ENCODE data around the gene GPX1. TPM values are rescaled to one million over a fixed set of nuclear protein-coding genes. Genes with fewer than 3 reads are reported as not detected.
"Not testable (repeated sequence)": the region's sequence is repeated elsewhere in the genome, so short reads cannot be mapped to it uniquely, and the experiment has no call there.

GPX1 gene
- total RNA-seq, 1 experiment from 2014 or later, result 89.0 TPM

GRCh38 chr3:49352281-49352680, 5.9 kb downstream of the GPX1 start:
- Histone ChIP-seq H4K20me1 (ENCODE audit: insufficient read depth, low read depth, low read length) (no peaks in the 10 kb centered on the region), H3K79me2 (ENCODE audit: low read length) (peaks cover 8% of the 10 kb centered on the region), H3K36me3 (ENCODE audit: insufficient read depth, low read length) (peaks cover 9% of the 10 kb centered on the region; the same call in 1 of the 2 replicates), H3K4me2 (ENCODE audit: low read depth, low read length, poor library complexity, severe bottlenecking) (no peak overlapping the region), H2AFZ (ENCODE audit: low read length) (no peak overlapping the region), H3K9me3 (ENCODE audit: low read length) (no peaks in the 10 kb centered on the region), H3K9me2 (replicated peaks; ENCODE audit: insufficient read depth, low read length) (no peaks in the 10 kb centered on the region), H3K9ac (ENCODE audit: low read length) (no peak overlapping the region), H3K4me1 (ENCODE audit: low read length) (peaks cover 10% of the 10 kb centered on the region), H3K4me3 (ENCODE audit: low read length) (no peak overlapping the region), H3K27me3 (ENCODE audit: low read length) (no peaks in the 10 kb centered on the region), H3K27ac (ENCODE audit: low read length) (no peak overlapping the region)
- DNase-seq, result no peak

GRCh38 chr3:49351521-49352011, 6.6 kb downstream of the GPX1 start:
- H3K4me1 ChIP-seq (ENCODE audit: low read length), result peaks cover 6% of the 10 kb centered on the region
- peaks cover 5% of the 10 kb centered on the region; the same call in 1 of the 2 replicates for H3K36me3 ChIP-seq (ENCODE audit: insufficient read depth, low read length)
- H2AFZ ChIP-seq (ENCODE audit: low read length), result no peak overlapping the region
- H3K4me2 ChIP-seq (ENCODE audit: low read depth, low read length, poor library complexity, severe bottlenecking), result no peak overlapping the region
- peak overlapping the region; percentile 32 for H3K27ac ChIP-seq (ENCODE audit: low read length)
- H4K20me1 ChIP-seq (ENCODE audit: insufficient read depth, low read depth, low read length), result no peaks in the 10 kb centered on the region
- H3K27me3 ChIP-seq (ENCODE audit: low read length), result no peaks in the 10 kb centered on the region
- H3K9me3 ChIP-seq (ENCODE audit: low read length), result no peaks in the 10 kb centered on the region
- no peak overlapping the region for H3K9ac ChIP-seq (ENCODE audit: low read length)
- H3K4me3 ChIP-seq (ENCODE audit: low read length), result no peak overlapping the region
- peaks cover 4% of the 10 kb centered on the region; the same call in 1 of the 2 replicates for H3K79me2 ChIP-seq (ENCODE audit: low read length)
- peak; percentile 41 for DNase-seq
- no peaks in the 10 kb centered on the region for H3K9me2 ChIP-seq (replicated peaks; ENCODE audit: insufficient read depth, low read length)

GRCh38 chr3:49349348-49350114, 8.6 kb downstream of the GPX1 start:
- DNase-seq, result no peak
- Histone ChIP-seq H3K4me1 (ENCODE audit: low read length) (peaks cover 12% of the 10 kb centered on the region), H3K4me2 (ENCODE audit: low read depth, low read length, poor library complexity, severe bottlenecking) (no peak overlapping the region), H3K4me3 (ENCODE audit: low read length) (no peak overlapping the region), H3K9ac (ENCODE audit: low read length) (no peak overlapping the region), H3K27ac (ENCODE audit: low read length) (no peak overlapping the region), H3K27me3 (ENCODE audit: low read length) (no peaks in the 10 kb centered on the region), H4K20me1 (ENCODE audit: insufficient read depth, low read depth, low read length) (no peaks in the 10 kb centered on the region), H3K9me3 (ENCODE audit: low read length) (no peaks in the 10 kb centered on the region), H2AFZ (ENCODE audit: low read length) (no peak overlapping the region), H3K36me3 (ENCODE audit: insufficient read depth, low read length) (no peaks in the 10 kb centered on the region), H3K79me2 (ENCODE audit: low read length) (no peaks in the 10 kb centered on the region), H3K9me2 (replicated peaks; ENCODE audit: insufficient read depth, low read length) (no peaks in the 10 kb centered on the region)

GRCh38 chr3:49348361-49348760, 9.8 kb downstream of the GPX1 start:
- H4K20me1 ChIP-seq (ENCODE audit: insufficient read depth, low read depth, low read length); H3K4me2 ChIP-seq (ENCODE audit: low read depth, low read length, poor library complexity, severe bottlenecking); H2AFZ ChIP-seq (ENCODE audit: low read length); H3K27ac ChIP-seq (ENCODE audit: low read length); H3K9me3 ChIP-seq (ENCODE audit: low read length); H3K27me3 ChIP-seq (ENCODE audit: low read length); H3K4me3 ChIP-seq (ENCODE audit: low read length); H3K9ac ChIP-seq (ENCODE audit: low read length); H3K9me2 ChIP-seq (replicated peaks; ENCODE audit: insufficient read depth, low read length); DNase-seq; H3K36me3 ChIP-seq (ENCODE audit: insufficient read depth, low read length); H3K79me2 ChIP-seq (ENCODE audit: low read length): not testable (repeated sequence)
- H3K4me1 ChIP-seq (ENCODE audit: low read length), result peaks cover 13% of the 10 kb centered on the region

GRCh38 chr3:49346797-49347251, 11.3 kb downstream of the GPX1 start:
- Histone ChIP-seq H3K27me3 (ENCODE audit: low read length) (no peaks in the 10 kb centered on the region), H3K4me2 (ENCODE audit: low read depth, low read length, poor library complexity, severe bottlenecking) (no peak overlapping the region), H2AFZ (ENCODE audit: low read length) (peak overlapping the region; percentile 48)

GRCh38 chr3:49343163-49343562, 15.0 kb downstream of the GPX1 start:
- H3K4me3 ChIP-seq (ENCODE audit: low read length), result no peak overlapping the region
- H3K4me1 ChIP-seq (ENCODE audit: low read length), result peaks cover 31% of the 10 kb centered on the region
- DNase-seq, result no peak
- H3K9me3 ChIP-seq (ENCODE audit: low read length), result no peaks in the 10 kb centered on the region
- H3K27me3 ChIP-seq (ENCODE audit: low read length), result no peaks in the 10 kb centered on the region
- no peak overlapping the region for H3K4me2 ChIP-seq (ENCODE audit: low read depth, low read length, poor library complexity, severe bottlenecking)
- H3K9ac ChIP-seq (ENCODE audit: low read length), result no peak overlapping the region
- H3K36me3 ChIP-seq (ENCODE audit: insufficient read depth, low read length), result no peaks in the 10 kb centered on the region
- no peaks in the 10 kb centered on the region for H3K9me2 ChIP-seq (replicated peaks; ENCODE audit: insufficient read depth, low read length)
- H3K79me2 ChIP-seq (ENCODE audit: low read length), result peaks cover 28% of the 10 kb centered on the region
- H2AFZ ChIP-seq (ENCODE audit: low read length), result no peak overlapping the region
- H3K27ac ChIP-seq (ENCODE audit: low read length), result no peak overlapping the region
- H4K20me1 ChIP-seq (ENCODE audit: insufficient read depth, low read depth, low read length), result 0 out of 2 replicates have a peak, but pooled peaks cover 3% of the 10 kb centered on the region

More at GRCh38 chr3:49346797-49347251, 11.3 kb downstream of the GPX1 start:
- H3K4me1 ChIP-seq (ENCODE audit: low read length), result peaks cover 15% of the 10 kb centered on the region
- H4K20me1 ChIP-seq (ENCODE audit: insufficient read depth, low read depth, low read length), result no peaks in the 10 kb centered on the region
- no peaks in the 10 kb centered on the region for H3K9me2 ChIP-seq (replicated peaks; ENCODE audit: insufficient read depth, low read length)
- H3K79me2 ChIP-seq (ENCODE audit: low read length), result no peaks in the 10 kb centered on the region
- no peaks in the 10 kb centered on the region for H3K9me3 ChIP-seq (ENCODE audit: low read length)
- no peak for DNase-seq
- H3K27ac ChIP-seq (ENCODE audit: low read length), result no peak overlapping the region
- H3K9ac ChIP-seq (ENCODE audit: low read length), result no peak overlapping the region
- no peak overlapping the region for H3K4me3 ChIP-seq (ENCODE audit: low read length)
- no peaks in the 10 kb centered on the region for H3K36me3 ChIP-seq (ENCODE audit: insufficient read depth, low read length)

- H3K9me2 ChIP-seq (replicated peaks; ENCODE audit: insufficient read depth, low read length), result no peaks in the 10 kb centered on the region
- no peak overlapping the region for H3K4me3 ChIP-seq (ENCODE audit: low read length)
- no peak overlapping the region for H3K4me2 ChIP-seq (ENCODE audit: low read depth, low read length, poor library complexity, severe bottlenecking)
- no peaks in the 10 kb centered on the region for H3K27me3 ChIP-seq (ENCODE audit: low read length)
- H3K9me3 ChIP-seq (ENCODE audit: low read length), result no peaks in the 10 kb centered on the region
- H2AFZ ChIP-seq (ENCODE audit: low read length), result peak overlapping the region; percentile 48; the same call in 1 of the 2 replicates
- H4K20me1 ChIP-seq (ENCODE audit: insufficient read depth, low read depth, low read length), result 0 out of 2 replicates have a peak, but pooled peaks cover 3% of the 10 kb centered on the region
- no peak for DNase-seq
- no peaks in the 10 kb centered on the region for H3K36me3 ChIP-seq (ENCODE audit: insufficient read depth, low read length)
- H3K79me2 ChIP-seq (ENCODE audit: low read length), result peaks cover 40% of the 10 kb centered on the region
- H3K9ac ChIP-seq (ENCODE audit: low read length), result no peak overlapping the region
- H3K27ac ChIP-seq (ENCODE audit: low read length), result no peak overlapping the region
- H3K4me1 ChIP-seq (ENCODE audit: low read length), result peaks cover 31% of the 10 kb centered on the region
These were observed 16.2 kb downstream of the GPX1 start for GRCh38 chr3:49341996-49342395.

GRCh38 chr3:49339941-49340800, 18.0 kb downstream of the GPX1 start, which contains the start of gene USP4:
Gene USP4 (minus strand): TSS chr3:49340053. CDS start chr3:49340024, 29 bp downstream.
- Histone ChIP-seq H3K27me3 (ENCODE audit: low read length) (no peaks in the 10 kb centered on the region), H2AFZ (ENCODE audit: low read length) (peak within 1 kb of the TSS; percentile 72), H4K20me1 (ENCODE audit: insufficient read depth, low read depth, low read length) (0 out of 2 replicates have a peak, but pooled peaks cover 3% of the 10 kb centered on the region), H3K36me3 (ENCODE audit: insufficient read depth, low read length) (peaks cover 5% of the 10 kb centered on the region), H3K9ac (ENCODE audit: low read length) (peak within 1 kb of the TSS; percentile 93), H3K27ac (ENCODE audit: low read length) (peak within 1 kb of the TSS; percentile 88), H3K4me2 (ENCODE audit: low read depth, low read length, poor library complexity, severe bottlenecking) (peak within 1 kb of the TSS; percentile 88), H3K4me1 (ENCODE audit: low read length) (peaks cover 29% of the 10 kb centered on the region), H3K4me3 (ENCODE audit: low read length) (peak within 1 kb of the TSS; percentile 89), H3K79me2 (ENCODE audit: low read length) (peaks cover 54% of the 10 kb centered on the region), H3K9me2 (replicated peaks; ENCODE audit: insufficient read depth, low read length) (no peaks in the 10 kb centered on the region), H3K9me3 (ENCODE audit: low read length) (no peaks in the 10 kb centered on the region)
- DNase-seq, result peak; percentile 97

Measured in Karpas-422 (cell line).